MM.1S (cell line): Measurements from ENCODE around the gene RERE.
"Not testable (repeated sequence)": the region's sequence is repeated elsewhere in the genome, so short reads cannot be mapped to it uniquely, and the experiment has no call there.

Experiments used
- DNase-seq: peaks from one replicate; pipeline ENCODE4 v3.0.0-alpha.2; 2015
- H2AFZ ChIP-seq: fragments of 300-600 bp; sonication (generic); 2 replicates; pipeline ENCODE4 v1.6.0; 2016; ENCODE audit warnings: antibody characterized with exemption, low read length
- H3F3A ChIP-seq: fragments of 300-600 bp; sonication (generic); 2 replicates; pipeline ENCODE4 v1.6.1; 2016; ENCODE audit warnings: mild to moderate bottlenecking, antibody characterized with exemption, low read length, moderate library complexity, mixed read lengths; ENCODE audit not compliant: insufficient read depth
- H3K27ac ChIP-seq: fragments of 300-600 bp; sonication (generic); 2 replicates; pipeline ENCODE4 v1.5.1; 2016; ENCODE audit warnings: mild to moderate bottlenecking, low read length
- H3K27me3 ChIP-seq: fragments of 300-600 bp; sonication (generic); replicated peaks from 2 replicates; pipeline ENCODE4 v1.6.0; 2016; ENCODE audit warnings: low read length; ENCODE audit not compliant: insufficient read depth
- H3K36me3 ChIP-seq: fragments of 300-600 bp; sonication (generic); replicated peaks from 2 replicates; pipeline ENCODE4 v1.6.1; 2016; ENCODE audit warnings: mild to moderate bottlenecking, low read length, mixed read lengths; ENCODE audit not compliant: insufficient read depth
- H3K4me1 ChIP-seq: fragments of 300-600 bp; sonication (generic); 2 replicates; pipeline ENCODE4 v1.6.1; 2016; ENCODE audit warnings: low read length, mixed read lengths
- H3K4me2 ChIP-seq: fragments of 300-600 bp; sonication (generic); 2 replicates; pipeline ENCODE4 v1.6.0; 2016; ENCODE audit warnings: low read depth, low read length
- H3K4me3 ChIP-seq: fragments of 300-600 bp; sonication (generic); 2 replicates; pipeline ENCODE4 v1.5.1; 2016; ENCODE audit warnings: low read length, mixed read lengths
- H3K79me2 ChIP-seq: fragments of 300-600 bp; sonication (generic); 2 replicates; pipeline ENCODE4 v1.6.1; 2016; ENCODE audit warnings: mixed run types, low read length, mixed read lengths
- H3K9ac ChIP-seq: fragments of 300-600 bp; sonication (generic); 2 replicates; pipeline ENCODE4 v1.6.1; 2016; ENCODE audit warnings: low read length, mixed read lengths
- H3K9me2 ChIP-seq: fragments of 300-600 bp; sonication (generic); replicated peaks from 2 replicates; pipeline ENCODE4 v1.6.1; 2016; ENCODE audit warnings: mild to moderate bottlenecking, low read length, mixed read lengths; ENCODE audit not compliant: insufficient read depth
- H3K9me3 ChIP-seq: fragments of 300-600 bp; sonication (generic); replicated peaks from 2 replicates; pipeline ENCODE4 v1.6.1; 2016; ENCODE audit warnings: mild to moderate bottlenecking, low read length, mixed read lengths; ENCODE audit not compliant: insufficient read depth
- H4K20me1 ChIP-seq: fragments of 300-600 bp; sonication (generic); 2 replicates; pipeline ENCODE4 v1.6.1; 2016; ENCODE audit warnings: mild to moderate bottlenecking, low read length, moderate library complexity, mixed read lengths; ENCODE audit not compliant: insufficient read depth
- EZH2 ChIP-seq: fragments of 300-600 bp; sonication (generic); optimal IDR thresholded peaks from 2 replicates; pipeline ENCODE3; 2017; ENCODE audit warnings: low read depth, mild to moderate bottlenecking, antibody characterized with exemption, low read length, mixed read lengths
- EZH2phosphoT487 ChIP-seq: fragments of 300-600 bp; sonication (generic); IDR thresholded peaks from 2 replicates; pipeline ENCODE4 v1.6.1; 2018; ENCODE audit warnings: antibody characterized with exemption, low read length
- TF ChIP-seq, protein P1 (sequence below): fragments of 300-600 bp; sonication (generic); IDR thresholded peaks from 2 replicates; pipeline ENCODE4 v1.5.1; 2016; ENCODE audit warnings: antibody characterized with exemption, low read length, mixed read lengths

RERE gene

DNA sequence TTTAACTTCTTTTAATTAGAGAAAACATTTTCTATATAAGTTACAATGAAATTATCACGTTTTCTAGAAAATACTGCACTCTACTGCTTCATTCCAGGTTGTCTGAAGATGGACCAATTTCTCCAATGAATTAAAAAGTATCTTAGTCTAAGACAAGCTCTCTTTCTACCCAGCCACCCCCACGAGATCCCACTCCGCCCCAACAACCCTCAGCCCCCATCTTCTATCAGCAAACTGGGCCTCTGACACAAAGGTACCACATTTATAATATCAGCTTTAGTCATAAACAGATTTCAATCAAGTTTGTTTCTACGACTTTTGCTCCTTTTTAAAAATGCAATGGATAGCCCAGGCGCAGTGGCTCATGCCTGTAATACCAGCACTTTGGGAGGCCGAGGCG is 117.8 kb downstream of the RERE start:
- Histone ChIP-seq H3F3A (peaks cover 35% of the 10 kb centered on the region), H3K36me3 (no peaks in the 10 kb centered on the region), H3K79me2 (peaks cover 73% of the 10 kb centered on the region), H3K27me3 (no peaks in the 10 kb centered on the region), H3K9me3 (no peaks in the 10 kb centered on the region), H3K9me2 (no peaks in the 10 kb centered on the region), H3K27ac (no peak overlapping the region), H3K4me1 (peaks cover 20% of the 10 kb centered on the region), H3K4me2 (no peak overlapping the region), H2AFZ (no peak overlapping the region), H3K4me3 (no peak overlapping the region), H4K20me1 (no peaks in the 10 kb centered on the region), H3K9ac (no peak overlapping the region)
- DNase-seq, result no peak
- TF ChIP-seq, protein P1, sequence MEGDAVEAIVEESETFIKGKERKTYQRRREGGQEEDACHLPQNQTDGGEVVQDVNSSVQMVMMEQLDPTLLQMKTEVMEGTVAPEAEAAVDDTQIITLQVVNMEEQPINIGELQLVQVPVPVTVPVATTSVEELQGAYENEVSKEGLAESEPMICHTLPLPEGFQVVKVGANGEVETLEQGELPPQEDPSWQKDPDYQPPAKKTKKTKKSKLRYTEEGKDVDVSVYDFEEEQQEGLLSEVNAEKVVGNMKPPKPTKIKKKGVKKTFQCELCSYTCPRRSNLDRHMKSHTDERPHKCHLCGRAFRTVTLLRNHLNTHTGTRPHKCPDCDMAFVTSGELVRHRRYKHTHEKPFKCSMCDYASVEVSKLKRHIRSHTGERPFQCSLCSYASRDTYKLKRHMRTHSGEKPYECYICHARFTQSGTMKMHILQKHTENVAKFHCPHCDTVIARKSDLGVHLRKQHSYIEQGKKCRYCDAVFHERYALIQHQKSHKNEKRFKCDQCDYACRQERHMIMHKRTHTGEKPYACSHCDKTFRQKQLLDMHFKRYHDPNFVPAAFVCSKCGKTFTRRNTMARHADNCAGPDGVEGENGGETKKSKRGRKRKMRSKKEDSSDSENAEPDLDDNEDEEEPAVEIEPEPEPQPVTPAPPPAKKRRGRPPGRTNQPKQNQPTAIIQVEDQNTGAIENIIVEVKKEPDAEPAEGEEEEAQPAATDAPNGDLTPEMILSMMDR, result no peak
- TF ChIP-seq EZH2phosphoT487, result no peak
- no peak for TF ChIP-seq EZH2

DNA sequence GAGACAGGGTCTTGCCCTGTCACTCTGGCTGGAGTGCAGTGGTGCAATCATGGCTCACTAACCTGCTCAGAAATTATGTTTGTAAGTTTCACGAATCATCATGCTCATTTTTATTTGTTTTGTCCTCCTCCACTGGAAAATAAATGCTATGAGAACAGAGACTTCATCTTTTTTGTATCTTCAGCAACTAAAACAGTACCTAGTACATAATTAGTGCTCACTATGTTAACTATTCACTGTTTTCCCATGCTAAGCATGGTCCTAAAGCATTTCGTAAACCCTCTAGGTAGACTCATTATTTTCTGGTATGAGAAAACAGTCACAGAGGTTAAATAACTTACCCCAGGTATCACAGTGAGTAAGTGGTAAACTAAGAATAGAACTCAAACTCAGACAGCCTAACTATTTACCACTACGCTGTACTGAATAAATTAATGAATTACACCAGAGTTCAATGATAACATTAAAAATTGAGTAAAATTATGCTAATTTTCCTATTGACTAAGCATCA is 118.4 kb downstream of the RERE start:
- no peaks in the 10 kb centered on the region for H3K9me2 ChIP-seq
- no peaks in the 10 kb centered on the region for H3K9me3 ChIP-seq
- no peak overlapping the region for H2AFZ ChIP-seq
- H3K4me1 ChIP-seq, result peaks cover 13% of the 10 kb centered on the region
- H3K4me2 ChIP-seq, result no peak overlapping the region
- peaks cover 29% of the 10 kb centered on the region for H3F3A ChIP-seq
- no peak for TF ChIP-seq EZH2
- TF ChIP-seq EZH2phosphoT487, result no peak
- H3K79me2 ChIP-seq, result peaks cover 80% of the 10 kb centered on the region
- H4K20me1 ChIP-seq, result no peaks in the 10 kb centered on the region
- no peak for DNase-seq
- no peak overlapping the region for H3K9ac ChIP-seq
- no peaks in the 10 kb centered on the region for H3K27me3 ChIP-seq
- H3K27ac ChIP-seq, result no peak overlapping the region
- no peak overlapping the region for H3K4me3 ChIP-seq
- no peaks in the 10 kb centered on the region for H3K36me3 ChIP-seq

DNA sequence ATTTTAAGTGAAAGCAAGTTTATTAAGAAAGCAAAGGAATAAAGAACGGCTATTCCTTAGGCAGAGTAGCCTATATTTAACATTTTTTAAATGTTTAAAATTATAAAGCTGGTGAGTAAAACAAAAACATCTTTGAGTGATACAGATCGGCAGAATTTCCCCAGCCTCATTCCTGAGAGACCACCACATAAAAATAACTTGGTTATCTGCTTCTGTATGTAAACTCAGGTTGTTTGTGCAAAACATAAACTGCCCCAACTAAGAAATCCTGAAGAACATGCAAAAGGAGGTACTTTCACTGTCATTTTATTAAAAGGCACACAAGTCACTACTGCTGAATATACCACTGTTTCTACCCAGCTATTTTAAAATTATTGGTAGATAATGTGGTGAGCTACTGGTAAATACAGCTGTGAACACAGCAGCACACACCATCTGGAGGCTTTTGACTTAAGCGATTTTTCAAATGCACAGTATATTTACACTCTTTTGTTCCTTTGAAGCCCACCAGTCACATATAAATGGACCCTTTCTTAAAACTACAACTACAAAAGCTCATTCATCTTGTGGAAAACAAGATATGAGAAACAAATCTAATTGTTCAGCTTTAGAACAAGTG is 119.3 kb downstream of the RERE start:
- no peak overlapping the region for H3K27ac ChIP-seq
- H3K9me3 ChIP-seq, result no peaks in the 10 kb centered on the region
- DNase-seq, result no peak
- no peaks in the 10 kb centered on the region for H4K20me1 ChIP-seq
- no peak overlapping the region for H2AFZ ChIP-seq
- H3F3A ChIP-seq, result peaks cover 23% of the 10 kb centered on the region
- H3K27me3 ChIP-seq, result no peaks in the 10 kb centered on the region
- peaks cover 8% of the 10 kb centered on the region; the same call in 1 of the 2 replicates for H3K4me1 ChIP-seq
- H3K9me2 ChIP-seq, result no peaks in the 10 kb centered on the region
- no peaks in the 10 kb centered on the region for H3K36me3 ChIP-seq
- peaks cover 89% of the 10 kb centered on the region for H3K79me2 ChIP-seq
- H3K4me2 ChIP-seq, result no peak overlapping the region
- no peak for TF ChIP-seq EZH2
- TF ChIP-seq EZH2phosphoT487, result no peak
- TF ChIP-seq, protein P1, result no peak
- no peak overlapping the region for H3K9ac ChIP-seq
- no peak overlapping the region for H3K4me3 ChIP-seq

GRCh38 chr1:8695442-8695841 is 122.0 kb downstream of the RERE start:
- DNase-seq, H4K20me1 ChIP-seq, H3F3A ChIP-seq: not testable (repeated sequence)

More at GRCh38 chr1:8695442-8695841, 122.0 kb downstream of the RERE start:
- H3K36me3 ChIP-seq, H3K9me2 ChIP-seq, H3K27ac ChIP-seq, H3K9ac ChIP-seq, H3K4me1 ChIP-seq, H2AFZ ChIP-seq, H3K4me2 ChIP-seq, H3K9me3 ChIP-seq, H3K27me3 ChIP-seq, H3K4me3 ChIP-seq: not testable (repeated sequence)
- H3K79me2 ChIP-seq, result peaks cover 93% of the 10 kb centered on the region
